LHCN-M2 (cell line): ENCODE measurements around the gene CCDC28A. TPM values are rescaled to one million over a fixed set of nuclear protein-coding genes. Genes with fewer than 3 reads are reported as not detected.
"Not testable (repeated sequence)": the region's sequence is repeated elsewhere in the genome, so short reads cannot be mapped to it uniquely, and the experiment has no call there.

Experiments
- DNase-seq: peaks from one replicate; pipeline ENCODE4 v3.0.0-alpha.2; 2012; ENCODE audit warnings: low read depth
- polyA plus RNA-seq: library from polyadenylated mRNA; unstranded; fragments of >200 nt; gene quantifications from one replicate; pipeline ENCODE4 v1.2.1, GENCODE V29; 2012; ENCODE audit warnings: missing spikeins
- total RNA-seq: library from RNA; depleted of rRNA; stranded (reverse); fragments of >200 nt; gene quantifications from 2 replicates; pipeline ENCODE4 v1.2.3, GENCODE V29; 2014; rRNA removed

The CCDC28A gene
- total RNA-seq = 10.3 and 11.5 TPM in 2 replicates
- polyA plus RNA-seq = 7.5 TPM

DNA sequence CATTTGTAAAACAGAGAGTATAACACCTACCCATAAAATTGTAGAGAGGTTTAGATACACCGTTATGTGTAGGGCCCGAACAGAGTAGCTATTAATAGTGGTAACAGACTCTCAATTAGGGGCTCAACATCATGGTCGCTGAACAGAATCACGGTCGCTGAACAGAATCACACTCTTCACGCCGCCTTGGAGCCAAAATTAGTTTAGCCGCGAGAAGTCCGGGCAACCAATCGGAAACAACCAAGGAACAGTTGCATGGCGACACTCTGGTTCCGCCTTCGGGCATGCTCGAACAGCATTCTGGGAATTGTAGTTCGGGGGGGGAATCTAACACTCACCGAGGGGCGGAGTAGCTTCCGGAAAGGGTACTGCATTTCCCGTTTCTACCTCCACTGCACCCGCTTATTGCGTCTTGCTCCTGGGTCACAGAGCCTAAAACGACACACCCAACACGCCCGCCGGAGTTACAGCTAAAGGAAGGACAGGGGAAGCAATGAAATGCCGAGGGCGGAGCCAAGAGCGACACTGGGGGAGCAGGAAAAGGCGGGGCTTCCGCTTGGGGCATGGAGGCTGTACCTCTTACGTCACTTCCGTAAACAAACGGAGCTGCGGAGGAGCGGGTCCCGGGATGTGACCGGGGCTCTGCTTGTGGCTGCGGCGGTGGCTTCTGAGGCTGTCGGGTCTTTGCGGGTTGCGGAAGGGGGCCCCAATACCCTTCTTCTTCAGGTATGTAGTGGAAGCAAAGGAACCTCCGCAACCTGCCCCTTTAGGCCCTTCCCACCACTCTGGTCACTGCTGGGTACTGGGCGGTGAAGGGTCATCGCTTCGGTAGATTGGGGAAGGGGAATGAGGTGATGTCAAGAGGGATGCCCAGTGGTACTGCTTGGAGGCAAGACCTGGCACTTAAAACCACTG is at the start of gene CCDC28A:
CCDC28A (plus strand) TSS at position 593 of the 915 bp plus-strand sequence. CDS start 2,352 bp downstream, outside the sequence.
- peak; percentile 94 for DNase-seq

DNA sequence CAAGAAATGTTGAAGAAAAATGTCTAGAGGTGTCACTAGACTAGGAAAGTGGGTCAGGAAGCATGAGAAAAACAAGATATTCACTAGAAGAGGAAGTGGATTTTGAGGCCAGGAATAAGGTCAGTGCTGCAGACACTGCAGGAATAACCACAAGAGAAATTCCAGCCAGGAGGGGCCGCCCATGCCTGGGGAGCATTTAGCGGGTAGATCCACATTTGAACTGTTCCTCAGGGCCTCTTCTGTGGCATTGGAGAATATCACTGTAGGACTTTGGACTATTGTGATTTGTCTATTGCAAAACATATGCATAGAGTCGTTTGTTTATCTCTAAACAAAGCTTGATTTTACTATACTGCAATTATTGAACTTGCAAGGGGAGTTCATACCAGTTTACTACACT is 49.6 kb upstream of the CCDC28A start:
- DNase-seq = peak; percentile 25

DNA sequence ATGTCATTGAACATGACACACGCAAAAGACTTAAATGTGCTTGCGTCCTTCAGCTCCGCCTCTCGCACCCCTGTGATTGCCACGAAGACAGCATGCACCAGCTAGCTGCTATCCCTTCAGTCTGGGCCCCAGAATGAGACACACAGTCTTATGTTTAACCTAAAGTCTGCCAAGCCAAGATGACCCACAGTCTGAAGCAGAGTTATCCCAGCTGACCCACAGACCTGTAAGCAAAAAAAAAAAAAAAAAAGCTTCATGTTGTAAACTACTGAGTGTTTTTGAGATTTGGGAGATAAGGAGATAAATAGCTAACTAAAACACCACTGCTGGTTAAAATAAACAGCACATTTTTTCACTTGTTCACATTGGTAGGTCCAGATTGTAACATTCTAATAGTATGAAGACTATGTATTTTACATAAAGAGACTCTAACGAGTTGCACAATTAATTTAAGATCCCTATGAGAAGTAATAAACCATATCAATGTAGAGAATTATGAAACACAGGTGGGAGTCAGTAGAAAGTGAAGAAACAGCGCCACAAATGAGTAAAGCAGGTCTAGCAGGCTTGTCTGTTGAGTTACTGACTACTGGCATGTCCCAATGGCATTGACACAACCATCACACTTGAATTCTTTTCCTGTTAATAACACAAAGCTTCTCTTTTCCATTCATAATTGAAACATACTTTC is 47.4 kb upstream of the CCDC28A start:
- DNase-seq = no peak

DNA sequence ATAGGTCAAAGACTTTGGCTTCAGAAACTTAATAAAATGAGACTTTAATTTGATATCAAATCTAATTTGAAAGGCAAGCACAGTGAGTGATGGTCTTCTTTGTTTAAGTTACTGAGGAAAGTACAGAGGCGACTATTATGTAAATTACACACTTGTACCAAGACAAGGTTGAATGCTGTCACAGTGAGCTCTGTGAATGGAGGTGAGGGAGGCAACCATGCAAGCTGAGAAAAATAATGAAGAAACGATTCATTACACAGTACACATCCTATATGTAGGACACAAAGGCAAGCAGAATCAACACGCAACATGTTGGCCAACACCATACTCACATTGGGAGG is 46.8 kb upstream of the CCDC28A start:
- DNase-seq = no peak

DNA sequence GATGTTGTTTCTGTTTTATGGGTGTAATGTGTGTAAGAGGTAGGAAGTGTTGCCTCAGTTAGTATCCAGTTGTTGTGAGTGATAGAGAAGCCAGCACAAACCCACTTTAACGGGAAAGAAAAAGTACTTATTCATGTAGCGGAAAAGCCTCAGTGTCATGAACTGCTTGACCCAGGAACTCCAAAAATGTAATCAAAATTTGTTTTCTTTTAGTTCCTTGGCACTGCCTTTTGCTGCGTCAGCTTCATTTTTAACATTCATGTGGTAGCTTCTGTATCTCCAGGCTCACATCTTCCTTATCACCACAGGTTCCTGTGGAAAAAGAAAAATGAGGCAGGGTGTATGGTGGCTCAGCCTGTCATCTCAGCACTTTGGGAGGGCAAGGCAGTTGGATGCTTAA is 46.4 kb upstream of the CCDC28A start:
- DNase-seq = no peak

DNA sequence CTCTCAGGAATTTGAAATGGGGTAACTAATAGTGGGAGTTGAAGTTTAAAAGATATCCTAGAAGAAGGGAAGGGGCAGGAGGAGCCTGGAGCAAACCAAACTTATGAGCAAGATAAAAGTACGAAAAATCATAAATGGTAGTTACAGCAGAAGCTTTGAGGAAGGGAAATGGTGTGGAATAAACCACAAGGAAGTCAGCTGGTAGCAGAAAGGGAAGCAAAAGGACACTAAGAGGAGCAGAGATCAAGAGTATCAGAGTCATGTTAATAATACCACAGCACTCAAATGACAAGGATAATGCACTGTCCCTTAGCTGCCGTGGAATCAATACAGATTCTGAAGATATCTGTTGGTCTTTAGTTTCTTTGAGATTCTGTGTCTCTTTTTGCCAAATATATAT is 44.9 kb upstream of the CCDC28A start:
- DNase-seq = no peak

DNA sequence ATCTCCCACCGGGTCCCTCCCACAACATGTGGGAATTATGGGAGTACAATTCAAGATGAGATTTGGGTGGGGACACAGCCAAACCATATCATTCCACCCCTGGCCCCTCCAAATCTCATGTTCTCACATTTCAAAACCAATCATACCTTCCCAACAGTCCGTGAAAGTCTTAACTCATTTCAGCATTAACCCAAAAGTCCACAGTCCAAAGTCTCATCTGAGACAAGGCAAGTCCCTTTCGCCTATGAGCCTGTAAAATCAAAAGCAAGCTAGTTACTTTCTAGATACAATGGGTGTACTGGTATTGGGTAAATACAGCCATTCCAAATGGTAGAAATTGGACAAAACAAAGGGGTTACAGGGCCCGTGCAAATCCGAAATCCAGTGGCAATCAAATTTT is 43.5 kb upstream of the CCDC28A start:
- not testable (repeated sequence) for DNase-seq

DNA sequence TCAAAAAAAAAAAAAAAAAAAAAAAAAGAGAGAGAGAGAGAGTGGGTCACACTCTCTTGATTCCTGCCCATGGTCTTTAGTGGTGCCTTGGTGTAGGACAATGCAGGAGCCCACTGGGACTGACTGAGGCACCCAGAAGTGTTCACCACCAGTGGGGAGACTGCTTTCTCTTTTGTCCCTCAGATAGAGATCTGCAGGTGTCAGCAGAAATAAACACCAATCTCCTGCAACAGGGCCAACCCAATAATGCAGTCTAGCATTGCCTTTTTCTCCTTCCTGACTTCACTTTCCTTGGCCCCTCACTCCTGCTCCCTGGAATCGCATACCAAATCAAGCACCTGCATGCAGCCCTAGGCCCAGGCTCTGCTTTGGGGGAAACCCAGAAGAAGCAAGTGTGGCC is 39.0 kb upstream of the CCDC28A start:
- no peak for DNase-seq

DNA sequence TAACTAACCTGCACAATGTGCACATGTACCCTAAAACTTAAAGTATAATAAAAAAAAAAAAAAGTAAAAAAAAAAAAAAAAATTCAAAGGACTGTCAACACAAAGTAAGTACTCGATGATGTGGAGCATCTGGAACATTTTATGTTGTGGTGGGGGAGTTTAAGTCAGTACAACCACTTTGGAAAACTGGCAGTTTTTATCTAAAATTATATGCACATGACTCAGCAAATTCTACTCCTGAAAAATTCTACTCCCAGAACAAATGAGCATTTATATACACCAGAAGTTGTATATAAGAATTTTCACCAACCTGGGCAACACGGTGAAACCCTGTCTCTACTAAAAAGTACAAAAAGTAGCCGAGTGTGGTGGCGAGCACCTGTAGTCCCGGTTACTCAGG is 36.9 kb upstream of the CCDC28A start:
- no peak for DNase-seq

DNA sequence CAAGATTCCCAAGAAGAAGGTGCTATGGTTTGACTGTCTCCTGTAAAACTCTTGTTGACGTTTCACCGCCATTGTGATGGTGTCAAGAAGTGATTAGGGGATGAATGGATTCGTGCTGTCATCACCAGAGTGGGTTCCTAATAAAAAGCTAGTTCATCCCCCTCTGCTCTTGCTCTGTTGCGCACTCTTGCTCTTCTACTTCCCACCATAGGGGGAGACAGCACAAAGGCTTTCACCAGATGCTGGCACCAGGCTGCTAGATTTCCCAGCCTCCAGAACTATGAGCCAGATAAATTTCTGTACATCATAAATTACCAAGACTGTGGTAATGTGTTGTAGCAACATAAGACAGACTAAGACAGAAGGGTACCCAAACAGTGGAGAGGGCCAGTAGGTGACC is 21.6 kb upstream of the CCDC28A start:
- no peak for DNase-seq

DNA sequence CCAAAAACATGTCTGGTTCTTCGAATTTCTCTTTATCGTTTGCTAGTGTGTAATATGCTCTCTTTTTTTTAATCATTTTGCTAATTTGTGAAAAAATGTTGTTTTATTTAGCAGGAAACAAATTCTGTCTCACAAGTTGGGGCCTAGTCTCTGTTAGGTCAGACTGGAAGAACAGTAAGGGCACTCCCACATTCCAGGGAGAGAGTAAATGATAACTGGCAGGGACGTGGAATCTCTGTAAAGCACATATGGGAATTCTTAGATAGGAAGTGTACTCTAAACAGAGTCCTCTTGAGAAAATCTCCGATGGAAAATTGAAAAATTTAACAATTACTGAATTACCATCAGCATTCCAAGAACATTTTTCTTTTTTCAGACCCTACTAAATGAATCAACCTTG is 16.4 kb upstream of the CCDC28A start:
- DNase-seq = no peak

DNA sequence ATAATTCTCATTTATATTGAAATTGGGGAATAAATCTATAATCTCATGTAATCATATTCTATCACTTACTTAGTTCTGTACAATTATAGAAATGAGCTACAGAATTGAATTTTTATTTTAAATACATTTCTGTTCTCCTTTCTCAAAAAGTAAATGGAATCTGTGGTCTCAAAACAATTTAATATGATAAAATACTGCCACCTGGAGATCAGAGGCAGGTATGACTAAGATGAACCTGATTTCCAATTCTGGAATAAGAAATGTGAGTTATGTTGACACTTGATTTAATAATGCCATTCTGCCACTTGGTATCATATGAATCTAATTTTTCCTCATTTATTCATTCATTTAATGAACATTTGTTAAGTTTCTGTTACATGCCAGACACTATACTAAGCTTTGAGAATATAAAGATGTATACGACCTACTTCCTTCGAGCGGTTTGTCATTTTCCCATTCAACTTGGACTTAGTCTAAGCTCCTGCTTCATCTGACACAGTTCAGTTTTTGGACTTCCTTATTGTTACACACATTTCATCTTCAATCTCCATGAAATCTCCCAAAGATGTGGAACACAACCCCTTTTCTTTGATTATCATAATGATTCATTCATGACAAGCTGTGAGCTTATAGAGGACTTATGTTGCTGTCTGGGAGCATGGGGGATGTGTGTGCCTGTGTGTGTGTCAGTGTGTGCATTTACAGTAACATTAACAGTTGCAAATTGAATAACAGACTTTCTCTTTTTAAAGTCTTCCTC is 7.5 kb upstream of the CCDC28A start:
- DNase-seq = peak; percentile 42

DNA sequence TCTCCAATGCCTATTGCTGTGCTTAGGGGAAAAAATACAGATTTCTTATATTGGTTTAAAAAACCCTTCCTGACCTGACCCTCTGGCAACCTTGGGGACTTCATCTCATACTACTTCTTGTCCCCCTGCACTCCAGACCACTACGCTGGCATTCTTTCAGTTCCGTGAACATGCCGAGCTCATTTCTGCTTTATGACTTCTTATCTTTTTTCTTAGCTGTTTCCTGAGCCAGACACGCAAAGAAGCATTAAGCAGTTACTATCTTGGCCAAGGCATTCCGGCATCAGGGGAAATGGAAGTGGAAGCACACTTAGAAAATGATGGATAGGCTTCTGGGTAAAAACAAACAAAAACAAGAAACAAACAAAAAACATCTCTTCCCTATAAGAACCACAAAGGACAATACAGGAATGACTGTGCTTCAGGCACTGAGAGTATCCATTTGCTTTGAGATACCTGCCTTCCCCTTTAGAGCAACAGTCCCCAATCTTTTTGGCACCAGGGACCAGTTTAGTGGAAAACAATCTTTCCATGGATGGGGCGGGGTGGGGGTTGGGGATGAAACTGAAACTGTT is 4.4 kb upstream of the CCDC28A start:
- DNase-seq = no peak

DNA sequence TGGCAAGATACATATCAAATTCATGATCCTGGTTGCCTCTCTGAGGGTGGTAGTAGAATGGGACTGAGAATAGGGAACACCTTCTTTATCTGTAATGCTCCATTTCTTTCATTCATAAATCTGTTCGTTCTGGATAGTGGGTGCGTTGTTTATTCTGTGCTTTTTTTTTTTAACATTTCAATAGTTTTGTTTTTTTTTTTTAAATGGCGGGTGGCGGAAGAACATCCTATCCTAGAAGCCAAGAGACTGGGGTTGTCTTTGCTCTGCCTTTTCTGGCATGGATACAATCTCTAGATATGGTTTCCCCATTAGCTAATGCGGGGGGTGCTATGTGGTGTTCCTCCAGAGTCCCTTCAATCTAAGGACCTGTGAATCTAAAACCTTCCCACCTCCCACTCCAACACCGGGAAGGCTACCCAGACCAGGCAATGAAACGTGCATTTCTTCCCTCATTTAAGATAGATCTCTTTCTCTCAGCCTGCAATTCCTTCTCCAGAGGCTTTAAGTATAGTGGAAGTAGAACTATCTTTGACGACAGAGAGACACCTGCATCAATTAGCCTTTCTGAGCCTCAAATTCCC is 883 bp upstream of the CCDC28A start:
- DNase-seq = no peak

DNA sequence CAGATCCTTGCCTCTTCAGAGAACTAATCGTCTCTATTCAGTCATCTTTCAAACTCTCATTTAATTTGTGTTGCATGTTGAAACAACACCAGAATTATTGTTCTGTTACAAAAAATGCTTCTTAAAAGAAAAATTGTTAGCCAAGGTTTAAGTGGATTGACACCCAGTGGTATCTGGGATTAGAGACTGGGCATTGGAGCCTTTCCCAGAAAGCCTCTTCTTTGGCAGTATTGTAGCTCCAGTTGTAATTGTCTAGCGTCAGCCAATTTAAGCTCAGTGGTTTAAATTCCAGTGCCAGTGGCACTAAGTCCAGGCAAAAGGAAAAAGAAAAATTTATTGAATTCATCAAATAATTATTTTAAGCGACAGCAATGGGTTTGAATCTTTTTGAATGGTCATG is 801 bp downstream of the CCDC28A start:
- no peak for DNase-seq

DNA sequence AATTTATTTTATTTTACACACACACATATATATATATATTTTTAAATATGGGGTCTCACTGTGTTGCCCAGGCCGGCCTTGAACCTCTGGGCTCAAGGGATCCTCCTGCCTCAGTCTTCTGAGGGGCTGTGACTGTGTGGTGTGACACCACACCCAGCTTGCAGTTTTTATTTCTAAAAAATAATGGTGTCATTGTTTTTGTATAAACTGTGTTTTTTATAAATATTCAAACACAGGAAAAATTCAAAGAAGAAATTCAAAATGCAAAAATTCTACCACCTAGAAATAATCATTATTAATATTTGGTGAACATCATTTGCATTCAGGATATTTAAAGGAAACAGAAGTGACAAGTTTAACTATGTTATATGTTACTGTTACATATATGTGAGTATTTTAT is 3.1 kb downstream of the CCDC28A start:
- no peak for DNase-seq

DNA sequence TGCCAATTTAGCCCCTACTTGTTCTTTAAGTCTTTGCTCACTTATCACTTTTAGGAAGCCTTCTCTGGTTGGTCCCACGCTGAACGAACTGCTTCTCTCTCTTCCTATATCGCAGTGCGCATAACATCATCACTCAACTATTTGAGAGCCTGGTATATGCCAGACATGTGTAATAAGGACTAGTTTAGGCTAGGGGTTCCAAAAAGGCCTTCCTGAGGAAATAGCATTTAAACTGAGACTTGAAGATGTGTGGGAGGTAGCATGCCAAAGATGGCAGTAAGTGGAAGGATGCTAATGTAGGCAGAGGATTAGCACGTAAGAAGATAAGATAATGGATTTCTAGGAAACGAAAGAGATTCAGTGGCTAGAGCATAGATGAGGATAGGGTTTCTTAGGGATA is 4.8 kb downstream of the CCDC28A start:
- DNase-seq = no peak

DNA sequence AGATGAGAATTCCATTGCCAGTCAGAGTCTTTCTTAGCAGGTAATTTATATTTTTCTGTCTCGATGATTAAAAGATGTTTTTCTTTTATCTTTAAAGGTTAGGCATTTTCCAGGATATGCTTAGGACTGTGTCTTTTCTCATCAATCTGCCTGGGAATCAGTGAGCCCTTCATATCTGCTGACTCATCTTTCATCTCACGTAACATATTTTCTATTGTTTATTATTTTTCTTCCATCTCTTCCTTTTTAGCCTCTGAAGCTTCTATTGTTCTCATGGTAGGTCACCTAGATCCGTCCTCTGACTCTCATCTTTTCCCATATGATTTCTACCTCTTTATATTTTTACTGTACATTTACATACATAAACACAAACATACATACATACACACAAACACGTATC is 8.7 kb downstream of the CCDC28A start:
- DNase-seq = no peak

DNA sequence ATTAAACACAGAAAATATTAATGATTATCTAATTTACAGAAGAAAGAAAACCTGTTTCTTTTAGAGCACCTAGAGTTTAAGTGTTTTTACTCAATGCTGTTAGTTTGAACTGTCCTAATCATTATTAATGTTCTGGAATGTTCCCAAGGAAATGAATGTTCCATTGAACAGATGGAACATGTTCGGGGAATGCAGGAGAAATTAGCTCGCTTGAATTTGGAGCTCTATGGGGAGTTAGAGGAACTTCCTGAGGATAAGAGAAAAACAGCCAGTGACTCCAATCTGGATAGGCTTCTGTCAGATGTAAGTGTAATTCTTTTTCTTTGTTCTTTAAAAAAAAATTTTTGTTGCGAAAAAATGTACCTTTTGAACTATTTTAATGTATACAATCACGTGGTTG is 11.5 kb downstream of the CCDC28A start:
- no peak for DNase-seq

DNA sequence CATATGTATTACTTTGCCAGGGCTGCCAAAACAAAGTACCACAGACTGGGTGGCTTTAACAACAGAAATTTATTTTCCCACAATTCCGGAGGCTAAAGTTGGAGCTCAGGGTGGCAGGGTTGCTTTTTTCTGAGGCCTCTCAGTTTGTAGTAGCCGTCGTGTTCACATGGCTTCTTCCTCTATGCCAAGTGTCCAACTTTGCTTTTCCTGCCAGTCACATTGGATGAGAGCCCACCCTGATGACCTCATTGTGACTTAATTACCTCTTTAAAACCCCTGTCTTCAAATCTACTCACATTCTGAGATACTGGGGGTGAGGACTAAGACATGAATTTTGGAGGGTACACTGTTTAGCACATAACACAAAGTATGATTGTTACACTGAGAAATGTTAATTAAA is 12.4 kb downstream of the CCDC28A start:
- no peak for DNase-seq

DNA sequence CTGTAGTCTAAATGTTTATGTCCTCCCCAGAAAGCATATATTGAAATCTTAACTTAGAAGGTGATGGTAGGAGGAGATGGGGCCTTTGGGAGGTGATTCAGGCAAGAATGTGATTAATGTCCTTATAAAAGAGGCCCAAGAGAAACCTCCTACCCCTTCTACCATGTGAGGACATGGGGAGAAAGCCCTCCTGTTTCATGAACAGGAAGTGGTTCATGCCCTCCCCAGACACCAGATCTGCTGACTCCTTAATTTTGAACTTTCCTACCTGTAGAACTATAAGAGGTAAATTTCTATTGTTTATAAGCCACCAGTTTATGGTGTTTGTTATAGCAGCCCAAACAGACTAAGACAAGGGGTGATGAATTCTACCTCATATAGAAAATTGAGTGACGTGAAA is 13.6 kb downstream of the CCDC28A start:
- no peak for DNase-seq
